Mesothelial cell of epicardium (in vitro differentiated cells): ENCODE measurements around the gene TDRD9. TPM values are rescaled to one million over a fixed set of nuclear protein-coding genes. Genes with fewer than 3 reads are reported as not detected.

Source experiments
- DNase-seq, 2 experiments: peaks; one replicate each; pipeline ENCODE4 v3.0.0; 2021; ENCODE audit warnings: low spot score in 2 of 2; ENCODE audit not compliant: unreplicated experiment in 2 of 2
- H3K27ac Mint-ChIP-seq: 2 replicates; pipeline ENCODE4 v1.8.0; 2021; ENCODE audit warnings: mixed read lengths
- H3K27me3 Mint-ChIP-seq: 2 replicates; pipeline ENCODE4 v1.8.0; 2021; ENCODE audit warnings: low read depth, mixed read lengths
- H3K36me3 Mint-ChIP-seq: 2 replicates; pipeline ENCODE4 v1.8.0; 2021; ENCODE audit warnings: mixed read lengths
- H3K4me1 Mint-ChIP-seq: 2 replicates; pipeline ENCODE4 v1.8.0; 2021; ENCODE audit warnings: mixed read lengths
- H3K4me3 Mint-ChIP-seq: 2 replicates; pipeline ENCODE4 v1.8.0; 2021; ENCODE audit warnings: mild to moderate bottlenecking, moderate library complexity, mixed read lengths
- H3K9me3 Mint-ChIP-seq: 2 replicates; pipeline ENCODE4 v1.8.0; 2021; ENCODE audit warnings: mixed read lengths
- total RNA-seq: library from RNA; stranded (reverse); gene quantifications from 3 replicates; pipeline ENCODE4 v1.2.1, GENCODE V29; 2021
- TF ChIP-seq, protein P1 (sequence below): fragments of 200-600 bp; sonication (generic); IDR thresholded peaks from one replicate; pipeline ENCODE4 v1.5.0; 2021; ENCODE audit warnings: antibody characterized with exemption; ENCODE audit not compliant: unreplicated experiment

Gene TDRD9
- total RNA-seq, 1 donor from 2014 or later = not detected

DNA sequence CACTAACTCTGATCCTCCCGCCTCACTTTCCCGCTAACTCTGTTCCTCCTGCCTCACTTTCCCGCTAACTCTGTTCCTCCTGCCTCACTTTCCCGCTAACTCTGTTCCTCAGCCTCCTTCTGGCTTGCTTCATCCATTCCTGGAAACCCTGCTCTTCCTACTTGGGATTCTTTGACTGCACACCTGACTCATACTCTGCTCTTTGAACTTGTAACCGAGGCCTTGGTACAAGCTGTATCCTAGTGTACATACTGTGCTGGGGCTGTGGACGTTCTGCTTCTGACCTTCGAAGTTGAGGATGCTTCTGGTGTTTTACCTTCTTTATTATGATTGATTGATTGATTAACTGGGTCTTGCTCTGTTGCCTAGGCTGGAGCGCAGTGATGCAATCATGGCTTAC lies 77.2 kb downstream of the TDRD9 start:
- TF ChIP-seq, protein P1, sequence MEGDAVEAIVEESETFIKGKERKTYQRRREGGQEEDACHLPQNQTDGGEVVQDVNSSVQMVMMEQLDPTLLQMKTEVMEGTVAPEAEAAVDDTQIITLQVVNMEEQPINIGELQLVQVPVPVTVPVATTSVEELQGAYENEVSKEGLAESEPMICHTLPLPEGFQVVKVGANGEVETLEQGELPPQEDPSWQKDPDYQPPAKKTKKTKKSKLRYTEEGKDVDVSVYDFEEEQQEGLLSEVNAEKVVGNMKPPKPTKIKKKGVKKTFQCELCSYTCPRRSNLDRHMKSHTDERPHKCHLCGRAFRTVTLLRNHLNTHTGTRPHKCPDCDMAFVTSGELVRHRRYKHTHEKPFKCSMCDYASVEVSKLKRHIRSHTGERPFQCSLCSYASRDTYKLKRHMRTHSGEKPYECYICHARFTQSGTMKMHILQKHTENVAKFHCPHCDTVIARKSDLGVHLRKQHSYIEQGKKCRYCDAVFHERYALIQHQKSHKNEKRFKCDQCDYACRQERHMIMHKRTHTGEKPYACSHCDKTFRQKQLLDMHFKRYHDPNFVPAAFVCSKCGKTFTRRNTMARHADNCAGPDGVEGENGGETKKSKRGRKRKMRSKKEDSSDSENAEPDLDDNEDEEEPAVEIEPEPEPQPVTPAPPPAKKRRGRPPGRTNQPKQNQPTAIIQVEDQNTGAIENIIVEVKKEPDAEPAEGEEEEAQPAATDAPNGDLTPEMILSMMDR = no peak
- H3K4me1 Mint-ChIP-seq = no peaks in the 10 kb centered on the region
- H3K27me3 Mint-ChIP-seq = peaks cover 12% of the 10 kb centered on the region
- H3K27ac Mint-ChIP-seq = no peak overlapping the region
- H3K9me3 Mint-ChIP-seq = no peaks in the 10 kb centered on the region
- no peak for DNase-seq
- no peaks in the 10 kb centered on the region for H3K36me3 Mint-ChIP-seq
- H3K4me3 Mint-ChIP-seq = no peak overlapping the region

DNA sequence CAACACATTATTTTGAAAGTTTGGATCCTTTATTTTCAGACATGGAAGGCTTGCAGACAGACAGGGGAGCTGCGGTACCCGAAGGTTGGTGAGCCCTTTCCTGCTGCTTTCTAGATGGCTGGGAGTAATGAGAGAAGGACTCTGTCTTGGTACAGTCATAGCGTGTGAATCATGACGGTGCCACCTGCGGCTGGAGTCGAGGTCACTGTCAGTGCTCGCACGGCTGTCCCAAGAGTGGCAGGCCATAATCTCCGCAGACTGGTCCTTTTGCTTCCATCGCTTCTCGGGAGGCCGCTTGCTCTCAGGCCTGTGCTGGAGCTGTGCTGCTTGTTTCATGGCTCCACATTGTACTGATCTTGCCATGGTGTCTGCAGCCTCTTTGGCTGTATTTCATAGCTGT lies 78.9 kb downstream of the TDRD9 start:
- Mint-ChIP-seq H3K9me3 (no peaks in the 10 kb centered on the region), H3K27ac (no peak overlapping the region), H3K27me3 (peaks cover 8% of the 10 kb centered on the region), H3K4me3 (no peak overlapping the region), H3K36me3 (no peaks in the 10 kb centered on the region), H3K4me1 (no peaks in the 10 kb centered on the region)
- TF ChIP-seq, protein P1 = no peak
- DNase-seq = no peak

DNA sequence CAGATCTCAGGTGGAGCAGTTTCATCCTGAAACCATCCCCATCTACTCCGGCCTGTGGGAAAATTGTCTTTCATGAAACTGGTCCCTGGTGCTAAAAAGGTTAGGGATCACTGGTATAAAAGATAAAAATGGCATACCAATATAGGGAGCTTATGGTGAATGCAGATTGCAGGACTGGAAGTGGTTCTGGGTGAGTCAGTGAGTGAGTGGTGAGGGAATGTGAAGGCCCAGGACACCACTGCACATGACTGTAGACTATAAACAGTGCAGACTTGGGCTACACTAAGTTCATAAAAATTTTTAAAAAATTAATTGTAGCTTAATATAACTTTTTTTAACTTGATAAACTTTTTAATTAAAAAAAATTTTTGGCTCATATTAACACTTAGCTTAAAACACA lies 81.0 kb downstream of the TDRD9 start:
- Mint-ChIP-seq H3K27ac (no peak overlapping the region), H3K36me3 (no peaks in the 10 kb centered on the region), H3K4me3 (no peak overlapping the region), H3K27me3 (peaks cover 6% of the 10 kb centered on the region), H3K4me1 (no peaks in the 10 kb centered on the region), H3K9me3 (no peaks in the 10 kb centered on the region)
- no peak for DNase-seq
- TF ChIP-seq, protein P1 = no peak

DNA sequence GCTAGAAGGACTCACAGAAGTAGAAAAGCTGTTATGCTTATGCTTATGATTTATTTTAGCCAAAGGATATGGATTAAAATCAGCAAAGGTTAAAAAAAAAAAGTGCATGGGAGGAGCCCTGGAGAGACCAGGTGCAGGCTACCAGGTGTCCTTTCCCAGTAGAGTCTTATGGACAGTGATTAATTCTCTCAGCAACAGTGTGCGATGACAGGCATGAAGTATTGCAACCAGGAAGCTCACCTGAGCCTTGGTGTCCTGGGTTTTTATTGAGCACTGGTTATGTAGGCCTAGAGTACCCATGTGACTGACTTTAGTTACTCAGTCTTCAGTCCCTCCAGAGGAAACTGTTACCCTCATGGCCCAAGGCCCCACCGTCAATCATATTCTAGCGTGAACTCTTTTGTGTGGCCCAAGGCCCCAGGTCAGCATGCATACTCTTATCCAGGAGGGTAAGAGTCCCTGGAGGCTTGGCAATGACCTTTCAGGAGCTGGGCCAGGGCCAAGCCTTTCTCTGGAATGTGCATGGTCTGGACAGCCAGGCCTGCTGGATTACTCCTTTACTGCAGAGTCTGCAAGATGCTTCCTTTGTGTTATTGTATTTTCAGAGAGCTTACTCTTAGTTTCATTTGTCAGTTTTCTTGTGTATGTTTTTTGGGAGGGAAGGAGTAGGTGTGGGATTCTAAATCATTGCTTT lies 83.7 kb downstream of the TDRD9 start:
- DNase-seq = no peak
- Mint-ChIP-seq H3K4me1 (no peaks in the 10 kb centered on the region), H3K4me3 (no peak overlapping the region), H3K27ac (no peak overlapping the region), H3K27me3 (peaks cover 2% of the 10 kb centered on the region), H3K36me3 (no peaks in the 10 kb centered on the region), H3K9me3 (no peaks in the 10 kb centered on the region)
- TF ChIP-seq, protein P1 = no peak

DNA sequence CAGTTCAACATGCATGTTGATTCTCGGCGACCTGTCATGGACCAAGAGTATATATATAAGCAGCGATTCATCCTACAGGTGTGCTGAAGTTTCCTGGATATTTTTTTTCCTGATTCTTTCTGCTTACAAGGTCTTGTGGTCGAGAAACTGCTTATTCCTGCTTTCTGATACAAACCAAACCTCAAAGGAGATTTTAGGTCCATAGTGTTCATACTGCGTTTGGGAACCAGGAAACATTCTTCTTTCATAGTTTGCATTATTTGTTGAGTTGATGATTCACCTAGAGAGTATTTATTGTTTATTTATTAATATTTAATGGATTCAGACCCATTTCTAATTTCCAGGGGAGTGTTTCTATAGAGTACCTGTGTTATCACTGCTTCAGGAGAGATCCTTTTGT lies 86.5 kb downstream of the TDRD9 start:
- no peaks in the 10 kb centered on the region for H3K9me3 Mint-ChIP-seq
- no peaks in the 10 kb centered on the region for H3K36me3 Mint-ChIP-seq
- DNase-seq = no peak
- peaks cover 14% of the 10 kb centered on the region for H3K27me3 Mint-ChIP-seq
- H3K27ac Mint-ChIP-seq = no peak overlapping the region
- TF ChIP-seq, protein P1 = no peak
- no peak overlapping the region for H3K4me3 Mint-ChIP-seq
- H3K4me1 Mint-ChIP-seq = no peaks in the 10 kb centered on the region
